ENCODE measurements around the gene IPCEF1.

DNA sequence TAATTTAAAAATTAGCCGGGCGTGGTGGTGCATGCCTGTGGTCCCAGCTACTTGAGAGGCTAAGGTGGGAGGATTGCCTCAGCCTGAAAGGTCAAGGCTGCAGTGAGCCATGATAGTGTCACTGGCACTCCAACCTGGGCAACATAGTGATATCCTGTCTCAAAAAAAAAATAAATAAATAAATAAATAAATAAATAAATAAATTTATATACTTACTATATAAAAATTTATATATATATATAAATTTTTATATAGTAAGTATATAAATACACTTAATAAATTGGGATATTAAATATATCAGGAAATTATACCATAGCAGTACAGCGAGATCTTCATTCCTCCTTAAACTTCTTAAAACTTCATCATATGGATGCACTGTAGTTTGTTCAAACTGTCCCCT lies 23.0 kb upstream of the IPCEF1 start:
- TF ChIP-seq ASH2L (IDR thresholded peaks at IDR 0.05; ENCODE audit: low read length) (no peak), MAFK (IDR thresholded peaks at IDR 0.05; ENCODE audit: low read depth, low read length) (no peak), SIN3A (conservative IDR thresholded peaks at IDR 0.05 in 1 of 2, IDR thresholded peaks at IDR 0.05 in 1 of 2; ENCODE audit: low read depth in 1 of 2, low read length in 2 of 2) (no peak), EP300 (IDR thresholded peaks at IDR 0.05; ENCODE audit: borderline replicate concordance in 1 of 2, low read depth in 2 of 2, low read length in 2 of 2) (no peak)
- TF ChIP-seq, protein P1, sequence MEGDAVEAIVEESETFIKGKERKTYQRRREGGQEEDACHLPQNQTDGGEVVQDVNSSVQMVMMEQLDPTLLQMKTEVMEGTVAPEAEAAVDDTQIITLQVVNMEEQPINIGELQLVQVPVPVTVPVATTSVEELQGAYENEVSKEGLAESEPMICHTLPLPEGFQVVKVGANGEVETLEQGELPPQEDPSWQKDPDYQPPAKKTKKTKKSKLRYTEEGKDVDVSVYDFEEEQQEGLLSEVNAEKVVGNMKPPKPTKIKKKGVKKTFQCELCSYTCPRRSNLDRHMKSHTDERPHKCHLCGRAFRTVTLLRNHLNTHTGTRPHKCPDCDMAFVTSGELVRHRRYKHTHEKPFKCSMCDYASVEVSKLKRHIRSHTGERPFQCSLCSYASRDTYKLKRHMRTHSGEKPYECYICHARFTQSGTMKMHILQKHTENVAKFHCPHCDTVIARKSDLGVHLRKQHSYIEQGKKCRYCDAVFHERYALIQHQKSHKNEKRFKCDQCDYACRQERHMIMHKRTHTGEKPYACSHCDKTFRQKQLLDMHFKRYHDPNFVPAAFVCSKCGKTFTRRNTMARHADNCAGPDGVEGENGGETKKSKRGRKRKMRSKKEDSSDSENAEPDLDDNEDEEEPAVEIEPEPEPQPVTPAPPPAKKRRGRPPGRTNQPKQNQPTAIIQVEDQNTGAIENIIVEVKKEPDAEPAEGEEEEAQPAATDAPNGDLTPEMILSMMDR (IDR thresholded peaks at IDR 0.05; ENCODE audit: control extremely low read depth in 1 of 3, insufficient read depth in 1 of 3, low read depth in 1 of 3, low read length in 3 of 3): no peak
